K562 (cell line): ENCODE results near the gene E2F2. TPM values are rescaled to one million over a fixed set of nuclear protein-coding genes. Genes with fewer than 3 reads are reported as not detected.

Source experiments
- ARID4B ChIP-seq: sonication (generic); formaldehyde crosslinking; IDR thresholded peaks from 2 replicates; pipeline ENCODE4 v1.8.0; 2022; ENCODE audit warnings: mild to moderate bottlenecking, missing genetic modification reagents
- BMI1 ChIP-seq: fragments of 150-350 bp; IDR thresholded peaks from 2 replicates; pipeline ENCODE4 v1.6.1; 2014; ENCODE audit warnings: low read length
- CXXC5 ChIP-seq: fragments of 250-450 bp; sonication (Bioruptor Pico); IDR thresholded peaks from 2 replicates; pipeline ENCODE4 v1.8.0; 2022; ENCODE audit warnings: inconsistent platforms, mild to moderate bottlenecking, moderate library complexity
- ERF ChIP-seq: fragments of 450-650 bp; formaldehyde crosslinking; IDR thresholded peaks from 2 replicates; pipeline ENCODE4 v1.4.0; 2020; ENCODE audit warnings: mild to moderate bottlenecking, mixed read lengths
- MAFG ChIP-seq: fragments of 450-650 bp; conservative IDR thresholded peaks from 2 replicates; pipeline ENCODE4 v1.6.1; 2016; ENCODE audit warnings: missing genetic modification characterization, missing compliant biosample characterization
- MAZ ChIP-seq, 2 experiments: fragments of 450-650 bp in 1 of 2; sonication (generic) in 1 of 2; formaldehyde crosslinking; IDR thresholded peaks in 1 of 2; conservative IDR thresholded peaks in 1 of 2; 2 replicates each; pipeline versions ENCODE4 v1.4.0 to v1.5.0; 2020; ENCODE audit warnings: mild to moderate bottlenecking in 1 of 2, missing genetic modification reagents in 1 of 2
- NFIC ChIP-seq: fragments of 450-650 bp; IDR thresholded peaks from 2 replicates; pipeline ENCODE4 v1.6.1; 2017; ENCODE audit warnings: mild to moderate bottlenecking, inconsistent platforms
- PHB2 ChIP-seq: fragments of 450-650 bp; IDR thresholded peaks from 2 replicates; pipeline ENCODE4 v1.6.1; 2017; ENCODE audit warnings: low read depth
- POLR2AphosphoS2 ChIP-seq: IDR thresholded peaks from 2 replicates; pipeline ENCODE4 v1.6.1; 2012; ENCODE audit warnings: low read length, improper control_type of control experiment
- POLR2H ChIP-seq: IDR thresholded peaks from 2 replicates; pipeline ENCODE4 v1.6.1; 2016; ENCODE audit warnings: missing genetic modification characterization, low read depth, mild to moderate bottlenecking, control low read depth, missing compliant biosample characterization, moderate library complexity
- ZBTB26 ChIP-seq: fragments of 450-650 bp; formaldehyde crosslinking; IDR thresholded peaks from 2 replicates; pipeline ENCODE4 v1.4.0; 2022; ENCODE audit warnings: missing genetic modification characterization
- ZBTB5 ChIP-seq: fragments of 450-650 bp; IDR thresholded peaks from 2 replicates; pipeline ENCODE4 v1.6.1; 2017; ENCODE audit warnings: antibody characterized with exemption
- ZMIZ1 ChIP-seq, 2 experiments: fragments of 150-350 bp in 1 of 2; IDR thresholded peaks; 2 replicates each; pipeline ENCODE4 v1.6.1; 2012 to 2016; ENCODE audit warnings: low read depth in 2 of 2, low read length in 2 of 2, mild to moderate bottlenecking in 1 of 2, moderate library complexity in 1 of 2
- ZNF165 ChIP-seq: fragments of 250-450 bp; sonication (Bioruptor Pico); IDR thresholded peaks from 2 replicates; pipeline ENCODE4 v1.4.0; 2020; ENCODE audit warnings: borderline replicate concordance
- ZSCAN29 ChIP-seq: fragments of 450-650 bp; IDR thresholded peaks from 2 replicates; pipeline ENCODE4 v1.6.1; 2017
- ZSCAN32 ChIP-seq: fragments of 450-650 bp; formaldehyde crosslinking; IDR thresholded peaks from 2 replicates; pipeline ENCODE4 v1.4.0; 2020; ENCODE audit warnings: mild to moderate bottlenecking, moderate library complexity
- polyA plus RNA-seq, 8 experiments: library from polyadenylated mRNA; depleted of rRNA in 4 of 8; stranded (reverse) in 5 of 8; unstranded in 3 of 8; fragments of >200 nt; fragmentation: Nextera tagmentation in 2 of 8; fragmentation: Illumina TruSeq in 1 of 8; extraction: Ambion mirVana in 2 of 8; extraction: Trizol in 1 of 8; gene quantifications; 2 replicates each; pipeline versions ENCODE4 v1.2.1 to v1.2.3, GENCODE V29; 2011 to 2014; ENCODE audit warnings: inconsistent platforms in 1 of 8, missing spikeins in 1 of 8
- total RNA-seq, 7 experiments: library from RNA; depleted of rRNA in 6 of 7; stranded (reverse); fragments of >200 nt in 6 of 7; fragmentation: Illumina TruSeq in 2 of 7; extraction: Trizol in 2 of 7; gene quantifications; 2 replicates each; pipeline versions ENCODE4 v1.2.1 to v1.2.3, GENCODE V29; 2011 to 2021; ENCODE audit warnings: low replicate concordance in 1 of 7

E2F2 gene
- total and polyA plus RNA-seq, 9 of the 15 experiments (the other 6 are each of a cell fraction or from before 2014, with no cell fraction given): 3.1 to 25.3 (median 11.4) TPM

- peak; percentile 79; the same call in 1 of the 2 replicates for TF ChIP-seq ERF (CRISPR knock-in tag)
- TF ChIP-seq MAFG: no peak
- TF ChIP-seq NFIC: peak; percentile 66
- no peak for TF ChIP-seq ZBTB5
- TF ChIP-seq BMI1: no peak
- no peak for TF ChIP-seq ZSCAN29
- TF ChIP-seq ZNF165 (CRISPR knock-in tag): no peak
- TF ChIP-seq PHB2: no peak
- peak; percentile 31; the same call in 1 of the 2 replicates for TF ChIP-seq ARID4B (CRISPR knock-in tag)
- peak; percentile 10 to 57; a peak in 2 of 4 replicates for TF ChIP-seq MAZ (CRISPR knock-in tag; conservative IDR thresholded peaks at IDR 0.05 in 1 of 2, IDR thresholded peaks at IDR 0.05 in 1 of 2)
- no peak for TF ChIP-seq ZBTB26 (CRISPR knock-in tag)
- no peak for TF ChIP-seq ZSCAN32 (CRISPR knock-in tag)
- TF ChIP-seq POLR2AphosphoS2: no peak
- TF ChIP-seq POLR2H (tag): no peak; the same call in 1 of the 2 replicates
- TF ChIP-seq CXXC5 (CRISPR knock-in tag): peak; percentile 82
- TF ChIP-seq ZMIZ1 (IDR thresholded peaks at IDR 0.05; ENCODE audit: low read depth in 2 of 2, low read length in 2 of 2): peak in 1 of 2 experiments; percentile 45; a peak in 1 of 4 replicates
Measured at GRCh38 chr1:23530747-23531561, at the start of gene E2F2 (continued).
